GM18508 (cell line): Measurements from ENCODE around the gene HES1.
A peak's percentile ranks its signal among the peaks of the same experiment; 100 is the strongest.
"Not testable (repeated sequence)": the region's sequence is repeated elsewhere in the genome, so short reads cannot be mapped to it uniquely, and the experiment has no call there.

Experiments used
- ATAC-seq: cut with Tn5 transposase; IDR thresholded peaks from one replicate; pipeline ENCODE4 v1.9.1; 2021; ENCODE audit warnings: moderate number of reproducible peaks; ENCODE audit not compliant: insufficient read depth, unreplicated experiment

HES1 gene, protein sequence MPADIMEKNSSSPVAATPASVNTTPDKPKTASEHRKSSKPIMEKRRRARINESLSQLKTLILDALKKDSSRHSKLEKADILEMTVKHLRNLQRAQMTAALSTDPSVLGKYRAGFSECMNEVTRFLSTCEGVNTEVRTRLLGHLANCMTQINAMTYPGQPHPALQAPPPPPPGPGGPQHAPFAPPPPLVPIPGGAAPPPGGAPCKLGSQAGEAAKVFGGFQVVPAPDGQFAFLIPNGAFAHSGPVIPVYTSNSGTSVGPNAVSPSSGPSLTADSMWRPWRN

DNA sequence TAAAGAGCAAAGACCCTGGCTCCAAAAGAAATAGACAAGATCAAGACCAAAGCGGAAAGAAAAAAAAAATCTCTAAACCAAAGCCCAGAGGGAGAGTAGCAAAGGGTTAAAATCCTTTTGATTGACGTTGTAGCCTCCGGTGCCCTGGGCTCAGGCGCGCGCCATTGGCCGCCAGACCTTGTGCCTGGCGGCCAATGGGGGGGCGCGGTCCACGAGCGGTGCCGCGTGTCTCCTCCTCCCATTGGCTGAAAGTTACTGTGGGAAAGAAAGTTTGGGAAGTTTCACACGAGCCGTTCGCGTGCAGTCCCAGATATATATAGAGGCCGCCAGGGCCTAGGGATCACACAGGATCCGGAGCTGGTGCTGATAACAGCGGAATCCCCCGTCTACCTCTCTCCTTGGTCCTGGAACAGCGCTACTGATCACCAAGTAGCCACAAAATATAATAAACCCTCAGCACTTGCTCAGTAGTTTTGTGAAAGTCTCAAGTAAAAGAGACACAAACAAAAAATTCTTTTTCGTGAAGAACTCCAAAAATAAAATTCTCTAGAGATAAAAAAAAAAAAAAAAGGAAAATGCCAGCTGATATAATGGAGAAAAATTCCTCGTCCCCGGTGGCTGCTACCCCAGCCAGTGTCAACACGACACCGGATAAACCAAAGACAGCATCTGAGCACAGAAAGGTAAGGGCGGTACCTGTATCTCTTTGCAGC lies at the start of gene HES1:
TSS of gene HES1 (plus strand) at position 343 of the 713 bp plus-strand sequence. CDS start at position 576, 233 bp downstream.
- no peak for ATAC-seq

DNA sequence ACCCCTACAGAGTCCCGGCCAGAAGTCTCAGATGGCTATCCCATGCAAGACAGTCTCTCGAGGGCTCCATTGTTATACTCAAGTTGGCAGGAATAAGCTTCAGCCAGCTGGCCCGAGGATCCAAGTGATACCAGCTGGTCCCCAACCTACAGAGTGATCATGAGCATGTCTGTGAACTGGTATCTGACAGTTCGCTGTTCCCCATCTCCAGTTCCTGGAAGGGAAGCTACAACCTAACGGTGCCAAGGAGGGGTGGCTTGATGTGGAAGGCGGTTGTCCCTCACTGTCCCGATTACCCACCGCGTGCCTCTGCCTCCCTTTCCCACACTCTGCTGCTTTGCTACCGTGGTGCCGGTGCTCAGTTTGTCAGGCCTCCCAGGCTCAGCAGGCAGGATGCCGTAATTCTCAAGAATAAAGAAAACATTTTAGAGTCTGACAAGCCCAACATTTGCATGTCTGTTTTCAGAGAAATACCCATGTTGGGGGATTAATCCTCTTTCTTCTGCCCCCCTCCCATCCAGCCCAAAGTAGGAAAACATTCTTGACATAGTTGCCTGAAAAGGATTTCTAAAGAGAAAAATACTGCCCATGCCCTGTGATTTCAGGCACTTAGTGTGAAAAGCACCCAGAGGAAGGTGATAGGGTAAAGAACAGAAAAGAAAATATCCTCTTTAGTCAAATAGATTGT lies 49.4 kb upstream of the HES1 start:
- ATAC-seq: no peak

DNA sequence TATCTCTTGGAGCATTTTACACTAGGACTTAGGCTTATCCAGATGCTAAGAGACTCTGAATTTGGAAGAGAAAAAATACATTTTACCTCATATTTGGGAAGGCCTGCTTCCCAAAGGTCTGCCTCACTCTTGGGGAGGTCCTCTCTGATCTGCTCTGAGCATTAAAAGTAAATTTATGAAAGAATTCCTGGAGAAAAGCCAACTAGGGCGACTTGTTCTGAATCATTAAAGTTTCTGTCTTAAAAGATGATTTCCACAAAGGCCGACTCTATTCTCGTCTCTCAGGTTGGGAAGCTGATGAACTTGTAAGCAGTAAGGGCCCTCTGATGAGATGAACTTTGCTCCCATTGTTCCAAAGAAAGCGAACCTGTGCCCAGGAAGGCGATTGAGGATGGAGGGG lies 48.7 kb upstream of the HES1 start:
- no peak for ATAC-seq

DNA sequence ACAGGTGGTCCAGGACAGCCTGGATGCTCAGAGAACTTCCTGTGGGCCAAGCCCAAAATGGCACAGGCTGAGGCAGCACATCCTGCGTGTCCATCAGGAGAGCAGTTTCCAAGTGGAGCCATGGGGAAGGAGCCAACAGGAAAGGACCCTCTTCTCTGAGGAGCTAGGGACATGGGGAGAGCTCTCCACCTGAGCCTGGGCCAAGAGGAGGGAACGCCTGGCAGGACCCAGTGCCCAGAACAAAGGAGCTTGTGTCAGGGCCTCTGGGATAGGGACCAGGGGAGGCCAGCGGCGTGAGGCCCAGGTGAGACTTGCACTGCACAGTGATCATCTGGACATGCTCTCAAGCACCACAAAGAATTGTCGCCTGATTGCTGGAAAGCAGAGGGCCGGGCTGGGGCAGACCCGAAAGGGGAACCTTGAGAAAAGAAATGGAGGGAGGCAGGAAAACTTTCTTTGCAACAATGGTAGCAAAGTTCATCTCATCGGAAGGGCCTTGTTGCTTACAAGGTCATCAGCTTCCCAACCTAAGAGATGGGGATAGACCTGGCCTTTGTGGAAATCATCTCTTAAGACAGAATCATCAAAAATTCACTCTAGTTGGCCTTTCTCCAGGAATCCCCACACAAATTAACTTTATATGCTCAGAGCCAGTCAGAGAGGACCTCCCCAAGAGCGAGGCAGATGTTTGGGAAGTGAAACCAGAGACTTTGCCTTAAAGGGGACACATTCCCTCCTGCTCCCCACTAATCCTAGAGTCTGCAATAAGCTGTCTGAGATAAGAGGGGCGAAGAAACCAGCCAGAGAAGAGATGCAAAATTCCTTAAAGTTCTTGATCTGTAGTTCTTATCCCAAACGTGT lies 47.7 kb upstream of the HES1 start:
- no peak for ATAC-seq

DNA sequence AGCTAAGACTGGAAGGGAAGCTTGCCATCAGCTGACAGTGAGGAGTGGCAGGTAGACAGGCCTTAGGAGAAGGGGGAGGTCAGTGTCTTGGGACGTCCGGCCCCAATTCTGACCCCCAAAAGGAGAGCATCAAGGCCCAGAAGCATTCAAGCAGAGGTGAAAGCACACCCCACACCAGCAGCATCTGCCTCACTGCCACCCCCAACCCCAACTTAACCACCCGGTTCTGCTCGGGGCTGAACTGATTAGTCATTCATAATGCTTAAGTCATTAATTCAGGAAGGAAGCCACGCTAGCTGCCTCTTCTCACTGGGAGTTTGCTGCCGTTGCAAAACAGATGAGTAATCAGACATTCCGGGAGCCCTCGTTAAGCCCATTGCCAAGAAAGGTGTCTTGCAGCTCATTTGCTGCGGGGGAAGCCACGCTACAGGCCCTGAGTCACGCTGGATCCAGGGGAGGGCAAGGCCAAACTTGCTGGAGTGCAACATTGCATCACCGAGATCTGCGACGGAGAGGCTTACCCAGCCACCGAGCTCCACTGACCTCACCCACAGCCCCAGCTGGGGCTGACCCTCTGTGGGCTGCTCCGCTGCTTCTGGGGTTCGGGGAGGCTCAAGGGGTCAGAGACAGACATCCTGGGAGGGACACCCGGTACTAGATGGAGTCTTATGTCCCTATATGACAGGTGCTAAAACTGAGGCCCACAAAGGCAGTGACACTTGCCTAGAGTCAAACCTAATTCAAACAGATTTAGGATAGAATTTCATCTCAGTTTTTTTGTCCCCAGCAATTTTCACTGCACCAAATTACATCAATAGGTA lies 46.4 kb upstream of the HES1 start:
- no peak for ATAC-seq

DNA sequence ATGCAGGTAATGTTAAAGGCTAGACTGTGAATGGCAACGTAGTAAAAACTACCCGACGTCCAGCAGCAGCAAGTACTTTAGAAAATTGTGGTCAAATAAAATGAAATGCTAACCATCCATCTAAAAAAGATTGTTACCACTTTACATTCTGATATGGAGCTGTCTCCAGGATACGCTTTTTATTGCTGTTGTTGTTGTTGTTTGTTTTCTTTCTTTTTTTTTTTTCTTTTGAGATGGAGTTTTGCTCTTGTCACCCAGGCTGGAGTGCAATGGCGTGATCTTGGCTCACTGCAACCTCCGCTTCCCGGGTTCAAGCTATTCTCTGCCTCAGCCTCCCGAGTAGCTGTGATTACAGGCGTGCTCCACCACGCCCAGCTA lies 45.8 kb upstream of the HES1 start:
- not testable (repeated sequence) for ATAC-seq

DNA sequence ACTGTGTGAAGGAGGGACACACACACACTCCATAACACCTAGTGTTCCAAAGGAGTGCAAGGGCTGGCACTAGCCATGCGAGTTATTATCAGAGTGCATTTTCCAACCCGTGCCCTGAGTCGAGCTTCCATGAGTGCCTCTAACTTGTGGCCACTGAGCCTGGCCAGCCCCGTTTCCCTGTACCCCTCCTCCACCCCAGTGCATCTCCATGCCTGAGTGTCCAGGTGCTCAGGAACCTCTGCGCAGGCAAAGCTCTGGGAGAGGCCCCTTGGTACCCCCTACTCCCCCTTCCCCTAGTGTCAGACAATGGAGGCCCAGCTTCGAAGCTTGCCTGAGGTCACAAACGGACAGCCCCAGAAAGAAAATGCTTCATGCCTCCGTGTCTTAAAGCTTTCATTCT lies 45.2 kb upstream of the HES1 start:
- ATAC-seq: no peak

DNA sequence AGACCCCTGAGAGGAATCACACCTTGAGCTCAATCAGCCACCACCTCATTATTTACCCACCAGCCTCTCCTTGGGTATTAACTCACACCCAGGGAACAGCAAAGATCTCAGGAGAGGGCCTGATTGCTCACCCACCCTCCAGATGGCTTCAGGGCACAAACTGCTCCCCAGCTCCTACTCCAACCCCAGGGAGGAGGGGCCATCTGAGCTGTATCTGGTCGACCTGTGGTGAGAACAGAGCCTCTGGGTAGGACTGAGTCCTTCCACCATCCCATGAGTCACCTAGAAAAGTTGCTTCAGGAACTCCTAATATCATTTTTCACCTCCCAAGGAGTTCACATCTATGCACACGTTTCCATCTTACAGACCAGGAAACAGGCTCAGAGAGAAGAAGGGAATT lies 44.8 kb upstream of the HES1 start:
- ATAC-seq: no peak

DNA sequence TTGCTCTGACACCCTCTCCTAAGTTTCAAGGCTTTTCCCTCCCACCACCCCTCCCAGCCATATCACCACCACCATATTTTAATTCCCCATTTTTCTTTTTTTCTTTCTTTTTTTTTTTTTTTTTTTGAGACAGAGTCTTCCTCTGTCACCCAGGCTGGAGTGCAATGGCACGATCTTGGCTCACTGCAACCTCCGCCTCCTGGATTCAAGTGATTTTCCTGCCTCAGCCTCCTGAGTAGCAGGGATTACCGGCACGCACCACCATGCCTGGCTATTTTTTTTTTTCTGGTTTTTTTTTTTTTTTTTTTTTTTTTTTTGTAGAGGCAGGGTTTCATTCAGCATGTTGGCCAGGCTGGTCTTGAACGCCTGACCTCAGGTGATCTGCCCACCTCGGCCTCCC lies 44.1 kb upstream of the HES1 start:
- not testable (repeated sequence) for ATAC-seq

DNA sequence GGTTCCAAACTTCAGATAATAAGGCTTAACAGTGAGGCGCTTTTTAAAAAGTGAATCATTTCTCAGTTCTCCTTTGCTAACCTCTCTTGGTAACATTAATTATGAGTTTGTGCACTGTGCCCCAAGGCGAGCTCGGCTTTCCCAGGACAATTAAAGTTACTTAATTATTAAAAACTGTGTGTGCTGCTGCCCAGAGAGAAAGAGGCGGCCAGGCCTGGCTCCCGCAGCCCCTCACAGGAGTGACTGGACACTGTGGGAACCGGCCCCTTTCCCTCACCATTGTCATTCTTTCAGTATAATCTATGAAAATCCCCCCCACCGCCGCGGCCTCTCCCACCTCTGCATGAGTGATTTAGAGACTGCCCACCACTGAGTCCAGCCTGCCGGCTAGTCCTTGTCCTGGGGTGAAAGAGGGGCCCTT lies 43.1 kb upstream of the HES1 start:
- no peak for ATAC-seq

DNA sequence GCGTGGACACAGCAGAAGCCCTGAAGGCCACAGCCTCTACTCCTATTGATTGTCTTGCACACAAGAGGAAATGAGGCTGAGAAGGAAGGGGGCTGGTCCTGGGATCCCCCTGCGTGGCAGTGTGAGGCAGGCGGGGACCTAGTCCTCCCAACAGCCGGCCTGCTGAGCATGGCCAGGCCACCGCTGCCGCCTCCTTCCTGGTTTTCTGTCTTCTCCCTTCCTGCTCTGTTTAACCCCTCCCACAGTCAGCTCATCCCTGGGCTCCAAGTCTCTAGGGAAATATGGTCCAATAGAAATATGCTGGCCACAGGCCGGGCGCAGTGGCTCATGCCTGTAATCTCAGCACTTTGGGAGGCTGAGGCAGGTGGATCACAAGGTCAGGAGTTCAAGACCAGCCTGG lies 42.1 kb upstream of the HES1 start:
- no peak for ATAC-seq

DNA sequence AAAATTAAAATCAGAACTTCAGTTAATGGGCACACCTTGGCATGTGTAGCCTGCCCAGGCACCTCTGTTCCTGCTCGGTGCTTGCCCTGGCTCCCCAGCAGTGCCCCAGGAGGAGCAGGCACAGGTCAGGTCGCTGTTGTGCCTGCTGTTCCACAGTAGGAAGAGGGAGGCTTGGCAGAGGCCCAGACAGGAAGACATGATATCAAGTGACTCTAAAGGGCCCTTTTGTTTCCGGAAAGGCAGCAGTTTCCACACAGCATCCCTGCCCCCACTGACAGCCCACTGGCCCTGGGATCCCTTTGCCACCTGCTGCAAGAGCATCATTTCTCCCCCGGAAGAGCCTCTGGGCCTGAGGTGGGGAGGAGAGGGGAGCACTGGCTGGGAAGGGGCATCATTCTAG lies 40.5 kb upstream of the HES1 start:
- no peak for ATAC-seq

DNA sequence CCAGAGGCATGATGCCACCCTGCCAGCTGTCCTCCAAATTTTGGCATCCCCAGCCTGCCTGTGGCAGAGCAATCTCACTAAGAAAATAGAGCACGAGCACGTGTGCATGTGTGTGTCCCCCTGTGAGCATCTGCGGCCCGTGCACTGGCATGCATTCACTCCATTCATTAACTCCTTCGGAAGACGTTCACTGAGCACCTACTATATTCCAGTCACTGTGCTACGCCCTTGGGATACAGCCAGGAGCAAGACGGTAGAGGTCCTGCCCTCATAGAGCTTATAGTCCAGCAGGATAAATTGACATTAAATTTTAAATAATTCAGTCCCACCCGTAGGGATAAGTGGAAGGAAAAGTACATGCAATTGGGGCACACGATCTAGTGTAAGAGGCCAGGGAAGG lies 40.0 kb upstream of the HES1 start:
- ATAC-seq: no peak

DNA sequence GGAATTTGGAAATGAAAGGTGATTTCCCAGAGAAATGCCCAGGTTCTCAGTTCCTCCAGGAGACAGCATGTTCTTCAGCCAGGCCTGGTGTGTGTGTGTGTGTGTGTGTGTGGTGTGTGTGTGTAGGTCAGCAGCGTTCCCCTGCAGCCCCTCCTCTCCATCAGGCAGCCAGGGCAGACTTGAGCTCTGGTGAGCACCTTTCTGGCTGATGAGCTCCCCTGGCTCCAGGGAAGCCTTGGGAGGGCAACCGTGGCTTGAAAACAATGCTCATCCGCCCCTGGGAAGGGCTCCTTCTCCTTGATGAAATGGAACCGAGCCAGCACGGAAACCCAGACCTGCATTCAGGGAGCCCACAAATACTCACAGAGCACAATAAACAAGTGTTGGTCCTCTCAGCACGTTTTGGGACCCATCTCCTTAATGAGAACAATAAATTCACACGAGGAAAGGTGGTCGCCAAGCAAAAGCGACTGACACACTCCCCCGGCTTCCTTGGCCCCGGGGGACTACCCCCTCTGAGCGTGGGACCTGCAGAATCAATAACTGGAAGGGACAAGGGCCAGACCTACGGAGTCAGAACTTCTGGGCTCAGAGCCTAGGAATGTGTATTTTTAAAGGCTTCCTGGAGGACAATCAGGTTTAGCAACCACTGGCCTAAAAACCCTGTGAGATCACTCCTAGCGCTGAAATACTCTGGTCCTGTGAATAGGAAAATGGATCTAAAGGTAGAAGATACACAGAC lies 38.6 kb upstream of the HES1 start:
- ATAC-seq: no peak

DNA sequence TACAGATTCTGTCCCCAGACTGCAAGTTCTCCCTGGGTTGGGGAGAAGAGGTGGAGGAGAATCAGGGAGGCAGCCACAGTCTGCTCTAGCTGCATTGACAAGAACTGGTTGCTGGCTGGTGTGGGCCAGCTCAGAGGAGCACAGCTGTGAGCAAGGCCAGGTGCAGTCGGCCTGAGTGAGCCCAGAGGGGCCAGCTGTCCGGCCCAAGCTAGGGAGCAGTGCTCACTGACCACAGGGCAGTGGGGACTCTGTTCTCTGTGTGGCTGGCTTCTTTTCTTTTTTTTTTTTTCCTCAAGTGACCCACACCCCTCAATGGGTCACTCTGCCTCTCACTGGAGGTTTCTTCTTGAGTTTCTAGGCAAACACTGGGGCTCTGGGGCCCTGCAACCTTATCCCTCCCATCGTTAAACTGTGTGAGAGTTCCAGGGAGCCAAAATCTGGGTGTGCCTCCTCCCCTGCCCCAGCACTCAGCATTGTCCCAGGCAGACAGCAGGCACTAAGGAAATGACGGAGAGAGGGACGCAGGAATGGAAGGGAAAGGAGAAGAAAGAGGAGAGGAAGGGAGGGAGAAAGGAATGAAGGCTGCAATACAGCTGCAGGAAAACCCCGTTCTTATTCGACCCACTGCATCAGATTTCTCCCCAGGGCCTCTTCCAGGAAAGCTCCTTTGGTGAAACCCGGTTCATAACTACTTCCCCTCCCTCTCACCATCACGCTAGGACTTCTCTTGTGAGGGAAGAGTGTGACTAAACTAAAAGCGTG lies 37.7 kb upstream of the HES1 start:
- ATAC-seq: no peak

DNA sequence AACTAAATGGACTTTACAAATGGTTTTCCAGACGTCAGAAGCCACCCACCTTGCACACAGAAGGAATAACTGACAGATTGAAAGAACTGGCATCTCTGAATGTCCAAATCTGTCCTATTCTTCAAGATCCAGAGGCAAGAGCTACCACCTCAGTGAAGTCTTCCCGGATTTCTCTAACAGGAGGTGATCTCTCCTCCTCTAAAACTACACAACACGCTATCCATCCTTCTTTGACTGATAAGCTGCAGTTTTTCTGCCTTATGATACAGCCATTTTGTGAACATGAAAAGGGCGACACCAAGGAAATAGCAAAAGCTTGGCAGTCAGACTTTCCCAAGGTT lies 37.1 kb upstream of the HES1 start:
- no peak for ATAC-seq

DNA sequence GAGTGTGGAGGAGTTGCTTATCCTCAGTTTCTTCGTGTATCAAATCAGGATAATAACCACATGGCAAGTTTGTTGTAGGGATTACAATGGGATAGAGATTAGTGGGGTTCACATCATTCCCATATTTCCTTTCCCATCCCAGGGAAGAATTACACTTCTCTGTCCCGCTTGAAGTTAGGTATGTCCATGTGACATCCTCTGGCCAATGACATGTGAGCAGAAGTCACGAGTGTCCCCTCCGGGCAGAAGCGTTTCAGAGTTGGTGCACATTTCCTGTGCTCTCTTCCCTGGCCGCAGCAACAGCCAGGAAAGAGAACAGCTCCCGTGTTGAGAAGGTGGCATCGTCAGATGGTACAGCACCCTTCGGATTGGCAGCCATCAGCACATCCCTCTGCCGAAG lies 36.7 kb upstream of the HES1 start:
- ATAC-seq: no peak

DNA sequence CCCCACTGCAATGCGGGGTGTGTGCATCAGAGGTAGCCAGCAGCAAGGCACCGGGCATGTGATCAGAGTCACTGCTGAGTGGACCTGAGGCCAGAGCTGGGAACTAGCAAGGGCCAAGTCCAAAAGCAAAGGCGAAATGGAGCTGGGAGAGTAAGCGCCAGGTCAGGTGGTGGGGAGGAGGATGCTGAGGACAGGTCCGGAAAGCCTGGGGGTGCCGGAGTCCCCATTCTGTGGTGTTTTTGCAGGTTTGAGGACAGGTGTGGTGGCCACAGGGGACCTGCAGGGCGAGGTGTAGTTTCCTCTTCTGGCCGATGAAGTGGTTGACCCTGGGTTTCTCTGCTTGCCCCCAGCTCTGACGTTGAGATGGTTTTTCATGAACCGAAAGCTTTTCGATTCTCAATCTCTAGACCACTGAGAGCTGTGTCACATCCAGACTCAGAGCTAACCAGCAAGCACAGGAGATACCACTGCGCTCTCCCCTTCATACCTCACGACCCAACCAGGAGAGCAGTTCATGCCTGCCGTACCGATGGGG lies 35.0 kb upstream of the HES1 start:
- ATAC-seq: peak; percentile 68
